ENCODE measurements around the gene PTPRN2. TPM values are rescaled to one million over a fixed set of nuclear protein-coding genes. Genes with fewer than 3 reads are reported as not detected.

The PTPRN2 gene
- total RNA-seq, 1 experiment from 2014 or later = 1.1 TPM

GRCh38 chr7:158475679-158476052, 112.0 kb downstream of the PTPRN2 start:
- no peaks in the 10 kb centered on the region for H3K9me3 ChIP-seq (ENCODE audit: control insufficient read depth, insufficient read depth, low read depth, low read length)
- H3K4me1 ChIP-seq (ENCODE audit: control insufficient read depth, insufficient read depth, low read length) = no peaks in the 10 kb centered on the region
- in situ Hi-C loops (cut with HindIII; ENCODE audit: low pct_unique_long_range_greater_than_20kb, low sequenced_read_pairs) = no loop called here
- no peak overlapping the region for H3K27ac ChIP-seq (ENCODE audit: low read length)
- no peak for DNase-seq (ENCODE audit: low read depth, low spot score)
- POLR2A ChIA-PET = no interaction called here
- no peaks in the 10 kb centered on the region for H3K36me3 ChIP-seq (ENCODE audit: control insufficient read depth, insufficient read depth, low read length)
- H3K4me3 ChIP-seq (ENCODE audit: low read depth in 2 of 2, low read length in 2 of 2) = no peak overlapping the region
- CTCF ChIA-PET = no interaction called here
- peaks cover 4% of the 10 kb centered on the region; the same call in 1 of the 2 replicates for H3K27me3 ChIP-seq (ENCODE audit: control insufficient read depth, insufficient read depth, low read length)
- ATAC-seq = no peak
- BruUV-seq (replicated peaks) = no TSS peak
- intact Hi-C loops (cut with micrococcal nuclease; ENCODE audit: unreplicated experiment) = no loop called here
- TF ChIP-seq TCF7L2 (IDR thresholded peaks at IDR 0.05; ENCODE audit: low read depth, low read length) = no peak
- no peak for TF ChIP-seq REST (IDR thresholded peaks at IDR 0.05; ENCODE audit: insufficient read depth in 1 of 2, low read depth in 2 of 2, low read length in 1 of 2)
- no peak for TF ChIP-seq POLR2AphosphoS5 (IDR thresholded peaks at IDR 0.05; ENCODE audit: low read depth, low read length)
- no peak for TF ChIP-seq CTCF (IDR thresholded peaks at IDR 0.05)
- no peak for TF ChIP-seq SIN3A (IDR thresholded peaks at IDR 0.05; ENCODE audit: borderline replicate concordance, insufficient read depth, low read depth, low read length)

GRCh38 chr7:158475036-158475678, 112.5 kb downstream of the PTPRN2 start:
- peaks cover 4% of the 10 kb centered on the region; the same call in 1 of the 2 replicates for H3K27me3 ChIP-seq (ENCODE audit: control insufficient read depth, insufficient read depth, low read length)
- TF ChIP-seq CTCF (IDR thresholded peaks at IDR 0.05) = no peak
- no peak for TF ChIP-seq POLR2AphosphoS5 (IDR thresholded peaks at IDR 0.05; ENCODE audit: low read depth, low read length)
- in situ Hi-C loops (cut with HindIII; ENCODE audit: low pct_unique_long_range_greater_than_20kb, low sequenced_read_pairs) (no loop called here), intact Hi-C loops (cut with micrococcal nuclease; ENCODE audit: unreplicated experiment) (no loop called here)
- BruUV-seq (replicated peaks) = no TSS peak
- no peak overlapping the region for H3K27ac ChIP-seq (ENCODE audit: low read length)
- no peak overlapping the region for H3K4me3 ChIP-seq (ENCODE audit: low read depth in 2 of 2, low read length in 2 of 2)
- H3K4me1 ChIP-seq (ENCODE audit: control insufficient read depth, insufficient read depth, low read length) = no peaks in the 10 kb centered on the region
- ChIA-PET POLR2A (no interaction called here), CTCF (no interaction called here)
- no peak for ATAC-seq
- no peaks in the 10 kb centered on the region for H3K36me3 ChIP-seq (ENCODE audit: control insufficient read depth, insufficient read depth, low read length)
- DNase-seq (ENCODE audit: low read depth, low spot score) = no peak
- H3K9me3 ChIP-seq (ENCODE audit: control insufficient read depth, insufficient read depth, low read depth, low read length) = no peaks in the 10 kb centered on the region
